GM19239 (cell line): Measurements from ENCODE around the gene SSR4.
A peak's percentile ranks its signal among the peaks of the same experiment; 100 is the strongest.

Experiments used
- DNase-seq: peaks from one replicate; pipeline ENCODE4 v3.0.0; 2011; ENCODE audit warnings: low spot score; ENCODE audit not compliant: insufficient read length
- FAIRE-seq: peaks from 2 replicates; lab custom pipeline; 2011; peaks lifted over from hg19 to GRCh38; lab: Jason Lieb, UNC

SSR4 gene

GRCh38 chrX:153779891-153780677 lies 14.4 kb upstream of the SSR4 start:
- no peak for DNase-seq
- FAIRE-seq: no peak

GRCh38 chrX:153780678-153781427 lies 13.6 kb upstream of the SSR4 start, which contains the start of gene SRPK3:
TSS of gene SRPK3 (plus strand) at chrX:153781041. CDS start at chrX:153781087, 46 bp downstream.
- DNase-seq: no peak
- FAIRE-seq: no peak

GRCh38 chrX:153781428-153782047 lies 12.9 kb upstream of the SSR4 start:
- DNase-seq: no peak
- FAIRE-seq: no peak

GRCh38 chrX:153782313-153782712 lies 12.2 kb upstream of the SSR4 start:
- FAIRE-seq: no peak
- no peak for DNase-seq

- DNase-seq: no peak
- FAIRE-seq: no peak
Observed at GRCh38 chrX:153782871-153783270, 11.6 kb upstream of the SSR4 start.

GRCh38 chrX:153783378-153784013 lies 11.0 kb upstream of the SSR4 start:
- FAIRE-seq: no peak

GRCh38 chrX:153784325-153784967 lies 10.0 kb upstream of the SSR4 start:
- DNase-seq: no peak

More at GRCh38 chrX:153783378-153784013, 11.0 kb upstream of the SSR4 start:
- DNase-seq: no peak

GRCh38 chrX:153786669-153787068 lies 7.8 kb upstream of the SSR4 start:
- DNase-seq: no peak
- no peak for FAIRE-seq

More at GRCh38 chrX:153784325-153784967, 10.0 kb upstream of the SSR4 start:
- no peak for FAIRE-seq

GRCh38 chrX:153789654-153790053 lies 4.8 kb upstream of the SSR4 start:
- DNase-seq: no peak
- no peak for FAIRE-seq

- no peak for FAIRE-seq
- DNase-seq: no peak
Observed at GRCh38 chrX:153791104-153791852, 3.2 kb upstream of the SSR4 start.

- no peak for FAIRE-seq
- DNase-seq: no peak
Observed at GRCh38 chrX:153792368-153792767, 2.1 kb upstream of the SSR4 start.

- no peak for DNase-seq
- FAIRE-seq: peak; percentile 92
Observed at GRCh38 chrX:153793291-153793690, 1.2 kb upstream of the SSR4 start.

GRCh38 chrX:153794897-153795816 lies 689 bp downstream of the SSR4 start:
- no peak for FAIRE-seq
- no peak for DNase-seq

- FAIRE-seq (no peak), DNase-seq (no peak)
Observed at GRCh38 chrX:153797415-153798015, 3.0 kb downstream of the SSR4 start.

- FAIRE-seq (no peak), DNase-seq (no peak)
Observed at GRCh38 chrX:153799326-153799725, 4.9 kb downstream of the SSR4 start.

- no peak for DNase-seq
- no peak for FAIRE-seq
Observed at GRCh38 chrX:153800177-153800722, 5.8 kb downstream of the SSR4 start.

- no peak for DNase-seq
Observed at GRCh38 chrX:153800746-153801145, 6.3 kb downstream of the SSR4 start.

GRCh38 chrX:153801669-153802068 lies 7.2 kb downstream of the SSR4 start:
- no peak for FAIRE-seq
- DNase-seq: no peak

More at GRCh38 chrX:153800746-153801145, 6.3 kb downstream of the SSR4 start:
- FAIRE-seq: no peak
